Neural progenitor cell (in vitro differentiated cells): ENCODE data around the gene RNF157.

ENCODE experiments used
- EZH2 ChIP-seq: fragments of 200-600 bp; sonication (generic); IDR thresholded peaks from 2 replicates; pipeline ENCODE4 v1.6.1; 2017; ENCODE audit warnings: antibody characterized with exemption, mild to moderate bottlenecking, moderate library complexity
- TF ChIP-seq, protein P1 (sequence below): fragments of 200-600 bp; sonication (generic); IDR thresholded peaks from 2 replicates; pipeline ENCODE4 v1.5.1; 2017; ENCODE audit warnings: antibody characterized with exemption, mild to moderate bottlenecking

DNA sequence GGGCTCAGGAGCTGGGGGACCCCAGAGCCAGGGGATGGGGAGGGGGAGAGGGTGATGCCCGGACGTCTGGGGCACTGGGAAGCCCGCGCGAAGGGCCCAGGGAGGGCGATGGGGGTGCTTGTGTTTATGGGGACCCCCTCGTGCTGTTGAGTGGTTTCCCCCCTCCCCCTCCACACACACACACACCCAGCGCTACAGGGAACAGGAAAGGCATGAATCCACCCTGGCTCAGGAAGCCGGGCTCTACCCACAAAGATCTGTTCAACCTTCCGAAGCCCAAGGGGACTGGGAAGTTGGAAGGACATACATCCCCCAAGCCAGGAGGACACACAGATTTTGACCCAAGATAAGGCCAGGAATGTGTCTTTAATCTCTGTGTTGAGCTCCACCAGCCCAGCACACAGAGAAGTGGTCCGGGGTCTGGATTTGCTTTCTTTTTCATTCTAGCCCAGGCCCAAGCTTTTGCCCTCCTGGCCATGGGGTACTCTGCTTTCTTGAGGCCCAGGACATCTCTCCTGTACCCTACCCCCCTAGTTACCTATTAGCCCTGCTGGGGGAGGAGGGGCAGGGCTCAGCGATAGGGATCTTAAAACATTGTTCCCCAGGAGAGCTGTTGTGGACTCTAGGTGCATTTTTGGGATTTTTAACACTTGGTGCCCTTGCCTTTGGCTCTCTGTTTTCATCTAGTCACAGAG, 26.1 kb upstream of the RNF157 start:
- TF ChIP-seq, protein P1, sequence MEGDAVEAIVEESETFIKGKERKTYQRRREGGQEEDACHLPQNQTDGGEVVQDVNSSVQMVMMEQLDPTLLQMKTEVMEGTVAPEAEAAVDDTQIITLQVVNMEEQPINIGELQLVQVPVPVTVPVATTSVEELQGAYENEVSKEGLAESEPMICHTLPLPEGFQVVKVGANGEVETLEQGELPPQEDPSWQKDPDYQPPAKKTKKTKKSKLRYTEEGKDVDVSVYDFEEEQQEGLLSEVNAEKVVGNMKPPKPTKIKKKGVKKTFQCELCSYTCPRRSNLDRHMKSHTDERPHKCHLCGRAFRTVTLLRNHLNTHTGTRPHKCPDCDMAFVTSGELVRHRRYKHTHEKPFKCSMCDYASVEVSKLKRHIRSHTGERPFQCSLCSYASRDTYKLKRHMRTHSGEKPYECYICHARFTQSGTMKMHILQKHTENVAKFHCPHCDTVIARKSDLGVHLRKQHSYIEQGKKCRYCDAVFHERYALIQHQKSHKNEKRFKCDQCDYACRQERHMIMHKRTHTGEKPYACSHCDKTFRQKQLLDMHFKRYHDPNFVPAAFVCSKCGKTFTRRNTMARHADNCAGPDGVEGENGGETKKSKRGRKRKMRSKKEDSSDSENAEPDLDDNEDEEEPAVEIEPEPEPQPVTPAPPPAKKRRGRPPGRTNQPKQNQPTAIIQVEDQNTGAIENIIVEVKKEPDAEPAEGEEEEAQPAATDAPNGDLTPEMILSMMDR = no peak
- no peak for TF ChIP-seq EZH2
